Measurements from ENCODE around the gene TMED9. TPM values are rescaled to one million over a fixed set of nuclear protein-coding genes. Genes with fewer than 3 reads are reported as not detected.

The TMED9 gene
- total RNA-seq, 4 donors from 2014 or later = 50.9 to 86.4 (median 72.9) TPM

DNA sequence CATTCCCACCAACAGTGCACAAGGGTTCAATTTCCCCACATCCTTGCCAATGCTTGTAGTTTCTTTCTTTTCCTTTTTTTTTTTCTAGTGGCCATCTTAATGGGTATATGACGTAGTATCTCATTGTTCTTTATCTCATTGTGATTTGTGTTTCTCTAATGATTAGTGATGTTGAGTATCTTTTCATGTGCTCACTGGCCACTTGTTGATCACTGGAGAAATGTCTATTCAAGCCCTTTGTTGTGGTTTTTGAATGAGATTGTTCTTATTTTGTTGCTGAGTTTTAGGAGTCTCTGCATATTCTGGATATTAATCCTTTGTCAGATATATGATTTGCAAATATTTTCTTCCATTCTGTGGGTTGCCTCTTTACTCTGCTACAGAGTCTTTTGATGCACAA is 1.6 kb upstream of the TMED9 start:
- H3K4me3 ChIP-seq = no peak overlapping the region
- no peak for ATAC-seq
- H3K27me3 ChIP-seq = peaks cover 39% of the 10 kb centered on the region
- no peak overlapping the region for H3K27ac ChIP-seq
- peaks cover 0 to 25% (median 6%) of the 10 kb centered on the region in 3 donors for H3K4me1 ChIP-seq
- H3K36me3 ChIP-seq = peaks cover 0 to 21% of the 10 kb centered on the region in 2 donors
- no peaks in the 10 kb centered on the region for H3K9me3 ChIP-seq
- WGBS, 2 donors (ENCODE audit: low coverage in 1 of 2) = 75% methylated on average over 1 of the region's 1 CpG; no CpG with 5 or more reads in 1 of the 2 donors
- TF ChIP-seq EP300 (IDR thresholded peaks at IDR 0.05) (no peak), POLR2AphosphoS5 (IDR thresholded peaks at IDR 0.05) (no peak), POLR2A (IDR thresholded peaks at IDR 0.05) (no peak)

GRCh38 chr5:177591690-177592009 is 353 bp upstream of the TMED9 start:
- Histone ChIP-seq H3K4me3 (peak overlapping the region; percentile 90 to 96), H3K4me1 (peaks cover 0 to 25% (median 6%) of the 10 kb centered on the region in 3 donors), H3K27ac (peak overlapping the region in 3 of 4 donors; percentile 77 to 84 (median 80)), H3K36me3 (peaks cover 0 to 33% of the 10 kb centered on the region in 2 donors), H3K27me3 (peaks cover 36% of the 10 kb centered on the region), H3K9me3 (no peaks in the 10 kb centered on the region)
- 10 to 14% methylated on average over 8 of the region's 8 CpGs for WGBS, 2 donors (ENCODE audit: low coverage in 1 of 2)
- no peak for TF ChIP-seq EP300 (IDR thresholded peaks at IDR 0.05)
- TF ChIP-seq POLR2A (IDR thresholded peaks at IDR 0.05) = no peak
- no peak for TF ChIP-seq POLR2AphosphoS5 (IDR thresholded peaks at IDR 0.05)
- no peak for TF ChIP-seq CTCF (IDR thresholded peaks at IDR 0.05)
- ATAC-seq = no peak

- Histone ChIP-seq H3K36me3 (peaks cover 0 to 34% of the 10 kb centered on the region in 2 donors), H3K27me3 (peaks cover 29% of the 10 kb centered on the region), H3K27ac (no peak overlapping the region), H3K4me3 (peak overlapping the region; percentile 90 to 96), H3K9me3 (no peaks in the 10 kb centered on the region), H3K4me1 (peaks cover 0 to 25% (median 6%) of the 10 kb centered on the region in 3 donors)
- TF ChIP-seq CTCF (IDR thresholded peaks at IDR 0.05) = no peak
- WGBS, 2 donors (ENCODE audit: low coverage in 1 of 2) = 70 to 84% methylated on average over 4 to 6 of the region's 13 CpGs
- no peak for ATAC-seq
Observed at GRCh38 chr5:177592905-177593304, 902 bp downstream of the TMED9 start.

DNA sequence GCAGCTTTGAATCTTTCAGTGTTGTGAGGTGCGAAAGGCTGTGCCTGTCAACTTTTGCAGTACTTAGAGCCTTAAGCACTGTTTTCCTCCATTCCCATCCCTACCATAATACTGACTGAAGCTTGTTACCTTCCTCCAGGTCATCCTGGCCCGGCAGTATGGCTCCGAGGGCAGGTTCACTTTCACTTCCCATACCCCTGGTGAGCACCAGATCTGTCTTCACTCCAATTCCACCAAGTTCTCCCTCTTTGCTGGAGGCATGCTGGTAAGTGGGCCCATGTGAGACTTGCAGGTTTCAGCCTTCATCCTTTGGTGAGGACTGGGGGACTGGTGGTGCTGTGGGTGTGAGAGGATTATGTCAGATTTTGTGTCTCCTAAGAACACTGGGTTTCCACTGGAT is 1.5 kb downstream of the TMED9 start:
- H3K27me3 ChIP-seq = peaks cover 22% of the 10 kb centered on the region
- H3K36me3 ChIP-seq = peaks cover 0 to 34% of the 10 kb centered on the region in 2 donors
- WGBS, 2 donors (ENCODE audit: low coverage in 1 of 2) = 86 to 95% methylated on average over 3 of the region's 3 CpGs
- H3K27ac ChIP-seq = no peak overlapping the region
- no peaks in the 10 kb centered on the region for H3K9me3 ChIP-seq
- peaks cover 0 to 25% (median 6%) of the 10 kb centered on the region in 3 donors for H3K4me1 ChIP-seq
- ATAC-seq = no peak
- H3K4me3 ChIP-seq = no peak overlapping the region
- TF ChIP-seq POLR2AphosphoS5 (IDR thresholded peaks at IDR 0.05) (no peak), POLR2A (IDR thresholded peaks at IDR 0.05) (no peak), CTCF (IDR thresholded peaks at IDR 0.05) (no peak), EP300 (IDR thresholded peaks at IDR 0.05) (no peak)

- ATAC-seq = no peak
- Histone ChIP-seq H3K27me3 (peaks cover 20% of the 10 kb centered on the region), H3K36me3 (peaks cover 0 to 34% of the 10 kb centered on the region in 2 donors), H3K9me3 (no peaks in the 10 kb centered on the region), H3K4me1 (peaks cover 0 to 30% (median 6%) of the 10 kb centered on the region in 3 donors), H3K27ac (no peak overlapping the region), H3K4me3 (no peak overlapping the region)
- WGBS, 2 donors (ENCODE audit: low coverage in 1 of 2) = 80 to 93% methylated on average over 2 to 5 of the region's 8 CpGs
- TF ChIP-seq CTCF (IDR thresholded peaks at IDR 0.05) = no peak
- TF ChIP-seq EP300 (IDR thresholded peaks at IDR 0.05) = no peak
- no peak for TF ChIP-seq POLR2AphosphoS5 (IDR thresholded peaks at IDR 0.05)
- no peak for TF ChIP-seq POLR2A (IDR thresholded peaks at IDR 0.05)
Observed at GRCh38 chr5:177594071-177594470, 2.1 kb downstream of the TMED9 start.
